HG02870 (cell line): ENCODE data around the gene CDKN2D.
"Not testable (repeated sequence)": the region's sequence is repeated elsewhere in the genome, so short reads cannot be mapped to it uniquely, and the experiment has no call there.

Experiments used
- ATAC-seq: cut with Tn5 transposase; IDR thresholded peaks from one replicate; pipeline ENCODE4 v1.9.1; 2021; ENCODE audit warnings: mild to moderate bottlenecking, moderate library complexity; ENCODE audit not compliant: unreplicated experiment

Gene CDKN2D

GRCh38 chr19:10552510-10553053, 16.2 kb downstream of the CDKN2D start:
- ATAC-seq, result no peak

- no peak for ATAC-seq
These were observed 17.0 kb downstream of the CDKN2D start for GRCh38 chr19:10551698-10552301.

- not testable (repeated sequence) for ATAC-seq
These were observed 17.8 kb downstream of the CDKN2D start for GRCh38 chr19:10551006-10551405.

GRCh38 chr19:10550336-10550735, 18.4 kb downstream of the CDKN2D start:
- no peak for ATAC-seq

- ATAC-seq, result no peak
These were observed 19.0 kb downstream of the CDKN2D start for GRCh38 chr19:10549733-10550132.

- no peak for ATAC-seq
These were observed 20.0 kb downstream of the CDKN2D start for GRCh38 chr19:10548746-10549276.

- ATAC-seq, result no peak
These were observed 22.0 kb downstream of the CDKN2D start for GRCh38 chr19:10546817-10547216.

- no peak for ATAC-seq
These were observed 24.0 kb downstream of the CDKN2D start for GRCh38 chr19:10544753-10545251.

GRCh38 chr19:10544242-10544752, 24.5 kb downstream of the CDKN2D start:
- ATAC-seq, result no peak

- ATAC-seq, result peak; percentile 76
These were observed 25.1 kb downstream of the CDKN2D start, which contains the start of gene ATG4D for GRCh38 chr19:10543420-10544241. Gene ATG4D, plus strand, starts transcription at chr19:10543904. Its CDS starts 187 bp downstream, at chr19:10544091.

GRCh38 chr19:10543059-10543419, 25.7 kb downstream of the CDKN2D start:
- ATAC-seq, result no peak

GRCh38 chr19:10539016-10539415, 29.8 kb downstream of the CDKN2D start:
- not testable (repeated sequence) for ATAC-seq

GRCh38 chr19:10538204-10538983, 30.4 kb downstream of the CDKN2D start:
- ATAC-seq, result no peak

- ATAC-seq, result no peak
These were observed 31.1 kb downstream of the CDKN2D start for GRCh38 chr19:10537668-10538067.

GRCh38 chr19:10535613-10536012, 33.2 kb downstream of the CDKN2D start:
- ATAC-seq, result no peak

- no peak for ATAC-seq
These were observed 35.0 kb downstream of the CDKN2D start for GRCh38 chr19:10533646-10534386.

- ATAC-seq, result no peak
These were observed 36.3 kb downstream of the CDKN2D start for GRCh38 chr19:10532457-10532856.

- ATAC-seq, result not testable (repeated sequence)
These were observed 41.9 kb downstream of the CDKN2D start for GRCh38 chr19:10526887-10527286.

GRCh38 chr19:10525636-10526035, 43.1 kb downstream of the CDKN2D start:
- no peak for ATAC-seq

- no peak for ATAC-seq
These were observed 45.6 kb downstream of the CDKN2D start for GRCh38 chr19:10523135-10523636.
